Osteoblast (primary cell): ENCODE measurements around the gene GSG1L2. TPM values are rescaled to one million over a fixed set of nuclear protein-coding genes. Genes with fewer than 3 reads are reported as not detected.

Experiments
- DNase-seq: peaks from one replicate; pipeline ENCODE4 v3.0.0; 2011; ENCODE audit warnings: low spot score, mixed read lengths; ENCODE audit not compliant: insufficient read length; ENCODE audit errors: missing footprints
- H2AFZ ChIP-seq: 2 replicates; pipeline ENCODE4 v1.6.0; 2011; ENCODE audit warnings: mild to moderate bottlenecking, low read length
- H3K27ac ChIP-seq: 2 replicates; pipeline ENCODE4 v1.5.1; 2011; ENCODE audit warnings: mild to moderate bottlenecking, low read depth, low read length, moderate library complexity
- H3K27me3 ChIP-seq: 2 replicates; pipeline ENCODE4 v1.6.0; 2012; ENCODE audit warnings: mild to moderate bottlenecking, control low read depth, inconsistent platforms, low read length, moderate library complexity; ENCODE audit not compliant: insufficient read depth
- H3K36me3 ChIP-seq: 2 replicates; pipeline ENCODE4 v1.5.1; 2011; ENCODE audit warnings: mild to moderate bottlenecking, low read length, control low read depth, moderate library complexity; ENCODE audit not compliant: insufficient read depth
- H3K4me1 ChIP-seq: 2 replicates; pipeline ENCODE4 v1.5.1; 2011; ENCODE audit warnings: mild to moderate bottlenecking, low read length, control low read depth, moderate library complexity; ENCODE audit not compliant: insufficient read depth
- H3K4me2 ChIP-seq: 2 replicates; pipeline ENCODE4 v1.6.0; 2011; ENCODE audit warnings: mild to moderate bottlenecking, low read length; ENCODE audit not compliant: insufficient read depth
- H3K4me3 ChIP-seq: fragments of 200-600 bp; sonication (generic); 3 replicates; pipeline ENCODE4 v1.5.1; 2012; ENCODE audit warnings: mild to moderate bottlenecking, low read length, inconsistent platforms; ENCODE audit not compliant: insufficient read depth
- H3K79me2 ChIP-seq: 2 replicates; pipeline ENCODE4 v1.6.0; 2012; ENCODE audit warnings: mild to moderate bottlenecking, low read length, control low read depth, inconsistent platforms; ENCODE audit not compliant: insufficient read depth
- H3K9me3 ChIP-seq: 2 replicates; pipeline ENCODE4 v1.5.1; 2011; ENCODE audit warnings: low read depth, low read length, control low read depth
- H4K20me1 ChIP-seq: 2 replicates; pipeline ENCODE4 v1.6.0; 2012; ENCODE audit warnings: mild to moderate bottlenecking, low read length, control low read depth; ENCODE audit not compliant: insufficient read depth
- CTCF ChIP-seq: IDR thresholded peaks from 2 replicates; pipeline ENCODE4 v1.5.1; 2011; ENCODE audit warnings: mild to moderate bottlenecking, low read depth, low read length, moderate library complexity; ENCODE audit errors: extremely low read depth
- total RNA-seq: library from RNA; depleted of rRNA; stranded (reverse); fragments of >200 nt; gene quantifications from 2 replicates; pipeline ENCODE4 v1.2.3, GENCODE V29; 2012

Gene GSG1L2
- total RNA-seq, 1 donor, result not detected

GRCh38 chr17:9814337-9814945, 7.4 kb downstream of the GSG1L2 start:
- H3K36me3 ChIP-seq, result no peaks in the 10 kb centered on the region
- no peaks in the 10 kb centered on the region for H3K79me2 ChIP-seq
- no peak overlapping the region for H3K4me2 ChIP-seq
- H3K27me3 ChIP-seq, result no peaks in the 10 kb centered on the region
- no peaks in the 10 kb centered on the region for H4K20me1 ChIP-seq
- H3K4me1 ChIP-seq, result no peaks in the 10 kb centered on the region
- no peak overlapping the region for H3K4me3 ChIP-seq
- no peak for TF ChIP-seq CTCF
- H3K27ac ChIP-seq, result no peak overlapping the region
- H2AFZ ChIP-seq, result no peak overlapping the region
- no peak for DNase-seq
- no peaks in the 10 kb centered on the region for H3K9me3 ChIP-seq

- no peak overlapping the region for H3K4me3 ChIP-seq
- DNase-seq, result no peak
- TF ChIP-seq CTCF, result no peak
- H4K20me1 ChIP-seq, result no peaks in the 10 kb centered on the region
- H2AFZ ChIP-seq, result no peak overlapping the region
- no peak overlapping the region for H3K4me2 ChIP-seq
- H3K36me3 ChIP-seq, result no peaks in the 10 kb centered on the region
- no peaks in the 10 kb centered on the region for H3K9me3 ChIP-seq
- H3K4me1 ChIP-seq, result no peaks in the 10 kb centered on the region
- no peak overlapping the region for H3K27ac ChIP-seq
- H3K27me3 ChIP-seq, result no peaks in the 10 kb centered on the region
- no peaks in the 10 kb centered on the region for H3K79me2 ChIP-seq
These were observed 8.7 kb downstream of the GSG1L2 start for GRCh38 chr17:9813166-9813565.

- H3K4me2 ChIP-seq, result no peak overlapping the region
These were observed 10.3 kb downstream of the GSG1L2 start for GRCh38 chr17:9811537-9811936.

GRCh38 chr17:9811086-9811485, 10.8 kb downstream of the GSG1L2 start:
- H3K27ac ChIP-seq, result no peak overlapping the region
- no peak for DNase-seq
- H3K4me3 ChIP-seq, result no peak overlapping the region
- no peaks in the 10 kb centered on the region for H3K9me3 ChIP-seq
- no peaks in the 10 kb centered on the region for H4K20me1 ChIP-seq
- H3K4me2 ChIP-seq, result no peak overlapping the region
- TF ChIP-seq CTCF, result no peak
- no peaks in the 10 kb centered on the region for H3K27me3 ChIP-seq
- no peaks in the 10 kb centered on the region for H3K36me3 ChIP-seq
- H3K79me2 ChIP-seq, result no peaks in the 10 kb centered on the region
- H3K4me1 ChIP-seq, result no peaks in the 10 kb centered on the region
- no peak overlapping the region for H2AFZ ChIP-seq

More at GRCh38 chr17:9811537-9811936, 10.3 kb downstream of the GSG1L2 start:
- Histone ChIP-seq H3K4me3 (no peak overlapping the region), H3K9me3 (no peaks in the 10 kb centered on the region), H4K20me1 (no peaks in the 10 kb centered on the region), H3K79me2 (no peaks in the 10 kb centered on the region), H3K27ac (no peak overlapping the region), H3K27me3 (no peaks in the 10 kb centered on the region), H3K36me3 (no peaks in the 10 kb centered on the region), H2AFZ (no peak overlapping the region), H3K4me1 (no peaks in the 10 kb centered on the region)
- no peak for TF ChIP-seq CTCF
- DNase-seq, result no peak
